HCT116 (cell line): ENCODE data around the gene NIN.

ENCODE experiments used
- ATF3 ChIP-seq: IDR thresholded peaks from 2 replicates; pipeline ENCODE4 v1.6.1; 2012
- CTCF ChIP-seq, 3 experiments: fragments of 200-600 bp in 1 of 3; sonication (generic) in 1 of 3; IDR thresholded peaks in 2 of 3; conservative IDR thresholded peaks in 1 of 3; 2 replicates each; pipeline ENCODE4 v1.5.1; 2012 to 2017; ENCODE audit warnings: low read depth in 2 of 3, low read length in 2 of 3, antibody characterized with exemption in 1 of 3, borderline replicate concordance in 1 of 3, control low read depth in 1 of 3, mild to moderate bottlenecking in 1 of 3, mixed read lengths in 1 of 3, mixed run types in 1 of 3, moderate library complexity in 1 of 3; ENCODE audit not compliant: insufficient read depth in 1 of 3
- POLR2A ChIP-seq: IDR thresholded peaks from 2 replicates; pipeline ENCODE4 v1.7.0; 2011; ENCODE audit warnings: borderline replicate concordance; ENCODE audit not compliant: insufficient read depth, insufficient read length; ENCODE audit errors: extremely low read depth
- POLR2AphosphoS5 ChIP-seq: IDR thresholded peaks from 2 replicates; pipeline ENCODE4 v1.6.1; 2011; ENCODE audit warnings: mild to moderate bottlenecking, low read depth, low read length, moderate library complexity
- ZBTB33 ChIP-seq: IDR thresholded peaks from 2 replicates; pipeline ENCODE4 v1.6.1; 2011; ENCODE audit warnings: mild to moderate bottlenecking, low read length, moderate library complexity; ENCODE audit not compliant: insufficient replicate concordance; ENCODE audit errors: extremely low read depth
- ZNF274 ChIP-seq: fragments of 200-500 bp; sonication (Bioruptor generic); IDR thresholded peaks from 2 replicates; pipeline ENCODE4 v1.6.1; 2014; ENCODE audit warnings: mild to moderate bottlenecking, low read depth, low read length, inconsistent platforms

- TF ChIP-seq CTCF (IDR thresholded peaks at IDR 0.05 in 2 of 3, conservative IDR thresholded peaks at IDR 0.05 in 1 of 3; ENCODE audit: borderline replicate concordance in 1 of 3, insufficient read depth in 1 of 3, low read depth in 2 of 3, low read length in 2 of 3) (no peak), ZBTB33 (no peak), ZNF274 (no peak), ATF3 (no peak), POLR2A (no peak), POLR2AphosphoS5 (no peak)
These were observed 105.2 kb downstream of the NIN start for GRCh38 chr14:50725761-50726160.
